WTC11 (cell line): Measurements from ENCODE around the gene CCDC15.

Experiments
- ATF1 ChIP-seq: sonication (generic); formaldehyde crosslinking; IDR thresholded peaks from 2 replicates; pipeline ENCODE4 v1.8.1; 2023; ENCODE audit warnings: mild to moderate bottlenecking, moderate library complexity, missing genetic modification reagents
- CBFB ChIP-seq: sonication (generic); formaldehyde crosslinking; IDR thresholded peaks from 2 replicates; pipeline ENCODE4 v1.8.1; 2022; ENCODE audit warnings: mild to moderate bottlenecking, low read depth, missing genetic modification reagents
- CREB1 ChIP-seq: sonication (generic); formaldehyde crosslinking; IDR thresholded peaks from 2 replicates; pipeline ENCODE4 v1.8.0; 2023; ENCODE audit warnings: mild to moderate bottlenecking, missing genetic modification reagents
- CTCF ChIP-seq: fragments of 200-600 bp; IDR thresholded peaks from 2 replicates; pipeline ENCODE4 v1.8.0; 2022; ENCODE audit warnings: antibody characterized with exemption
- HMGXB4 ChIP-seq: sonication (generic); formaldehyde crosslinking; IDR thresholded peaks from 2 replicates; pipeline ENCODE4 v1.8.1; 2023; ENCODE audit warnings: mild to moderate bottlenecking, moderate library complexity, missing genetic modification reagents
- MAX ChIP-seq: sonication (generic); formaldehyde crosslinking; IDR thresholded peaks from 2 replicates; pipeline ENCODE4 v1.8.0; 2022; ENCODE audit warnings: mild to moderate bottlenecking, missing genetic modification reagents
- MXD4 ChIP-seq: fragments of 250-450 bp; sonication (Bioruptor Pico); IDR thresholded peaks from 2 replicates; pipeline ENCODE4 v1.8.0; 2021; ENCODE audit warnings: mild to moderate bottlenecking, moderate library complexity, borderline replicate concordance
- USF2 ChIP-seq: sonication (generic); formaldehyde crosslinking; IDR thresholded peaks from 2 replicates; pipeline ENCODE4 v1.8.1; 2023; ENCODE audit warnings: mild to moderate bottlenecking, missing genetic modification reagents, moderate library complexity
- ZNF512 ChIP-seq: sonication (generic); formaldehyde crosslinking; IDR thresholded peaks from 2 replicates; pipeline ENCODE4 v1.8.1; 2022; ENCODE audit warnings: missing genetic modification reagents, borderline replicate concordance

- no peak for TF ChIP-seq CTCF
- TF ChIP-seq USF2 = no peak
- no peak for TF ChIP-seq MAX (CRISPR knock-in tag)
- no peak for TF ChIP-seq MXD4
- no peak for TF ChIP-seq ZNF512 (CRISPR knock-in tag)
- TF ChIP-seq CBFB (CRISPR knock-in tag) = no peak
- no peak for TF ChIP-seq CREB1 (CRISPR knock-in tag)
- no peak for TF ChIP-seq ATF1 (CRISPR knock-in tag)
- TF ChIP-seq HMGXB4 (CRISPR knock-in tag) = no peak
Observed at GRCh38 chr11:125001079-125001778, 47.2 kb downstream of the CCDC15 start.
